Left lung (tissue), 10 donors: Measurements from ENCODE around the gene ATP10A. TPM values are rescaled to one million over a fixed set of nuclear protein-coding genes. Genes with fewer than 3 reads are reported as not detected.

Experiments
- ATAC-seq: fragments of 200-7000 bp; cut with Tn5 transposase; one replicate; pipeline ENCODE4 v1.9.1; 2020; ENCODE audit warnings: moderate library complexity
- DNase-seq, 4 donors: peaks; one replicate each; pipeline ENCODE4 v3.0.0-alpha.2; 2013 to 2020
- H3K27ac ChIP-seq, 2 donors: fragments of 200-600 bp; sonication (generic) in 1 of 2; one replicate each; pipeline versions ENCODE4 v1.5.0 to v1.8.0; 2020 to 2021
- H3K27me3 ChIP-seq, 2 donors: fragments of 200-600 bp; sonication (generic) in 1 of 2; one replicate each; pipeline versions ENCODE4 v1.5.0 to v1.8.0; 2020 to 2021
- H3K36me3 ChIP-seq, 2 donors: fragments of 200-600 bp; sonication (generic) in 1 of 2; one replicate each; pipeline versions ENCODE4 v1.5.0 to v1.8.0; 2020 to 2021
- H3K4me1 ChIP-seq, 2 donors: fragments of 200-600 bp; one replicate each; pipeline ENCODE4 v1.8.0; 2021
- H3K4me3 ChIP-seq, 2 donors: fragments of 200-600 bp; sonication (generic) in 1 of 2; one replicate each; pipeline versions ENCODE4 v1.5.0 to v1.8.0; 2020 to 2021; ENCODE audit warnings: mild to moderate bottlenecking in 1 of 2
- H3K9me3 ChIP-seq, 2 donors: fragments of 200-600 bp; sonication (generic) in 1 of 2; one replicate each; pipeline versions ENCODE4 v1.5.0 to v1.8.0; 2020 to 2021
- intact Hi-C, 2 donors: fragments of 100-400 bp; cut with DNase I; formaldehyde crosslinking; loops; one replicate each; pipeline versions ENCODE4 v1.11.2 to v1.14.2; 2022
- polyA plus RNA-seq, 6 donors: library from polyadenylated mRNA; unstranded; fragments of 120-200 nt; gene quantifications; one replicate each; pipeline ENCODE4 v1.2.1, GENCODE V29; 2013; ENCODE audit not compliant: insufficient read length in 6 of 6
- total RNA-seq, 2 donors: library from RNA; stranded (reverse); fragmentation: NEBNext Ultra II Directional; extraction: Animal tissue kit (Norgen Biotek cat#: 25700); gene quantifications; one replicate each; pipeline ENCODE4 v1.2.1, GENCODE V29; 2021
- TF ChIP-seq, protein P1 (sequence below), 2 donors: fragments of 200-600 bp; sonication (generic) in 1 of 2; IDR thresholded peaks; one replicate each; pipeline versions ENCODE4 v1.5.0 to v1.8.0; 2021; ENCODE audit warnings: antibody characterized with exemption in 2 of 2
- donor health status: DM: no; HTN: yes; CAD: no.
- donor health status: DM: no; HTN: no; CAD: no.

Gene ATP10A
- total and polyA plus RNA-seq, 8 donors = 0.70 to 46.1 (median 0.87) TPM

- Histone ChIP-seq H3K4me3 (no peak overlapping the region), H3K36me3 (no peaks in the 10 kb centered on the region), H3K9me3 (no peaks in the 10 kb centered on the region), H3K4me1 (peaks cover 0 to 5% of the 10 kb centered on the region in 2 donors), H3K27ac (no peak overlapping the region), H3K27me3 (no peaks in the 10 kb centered on the region)
- no peak for DNase-seq
- TF ChIP-seq, protein P1, sequence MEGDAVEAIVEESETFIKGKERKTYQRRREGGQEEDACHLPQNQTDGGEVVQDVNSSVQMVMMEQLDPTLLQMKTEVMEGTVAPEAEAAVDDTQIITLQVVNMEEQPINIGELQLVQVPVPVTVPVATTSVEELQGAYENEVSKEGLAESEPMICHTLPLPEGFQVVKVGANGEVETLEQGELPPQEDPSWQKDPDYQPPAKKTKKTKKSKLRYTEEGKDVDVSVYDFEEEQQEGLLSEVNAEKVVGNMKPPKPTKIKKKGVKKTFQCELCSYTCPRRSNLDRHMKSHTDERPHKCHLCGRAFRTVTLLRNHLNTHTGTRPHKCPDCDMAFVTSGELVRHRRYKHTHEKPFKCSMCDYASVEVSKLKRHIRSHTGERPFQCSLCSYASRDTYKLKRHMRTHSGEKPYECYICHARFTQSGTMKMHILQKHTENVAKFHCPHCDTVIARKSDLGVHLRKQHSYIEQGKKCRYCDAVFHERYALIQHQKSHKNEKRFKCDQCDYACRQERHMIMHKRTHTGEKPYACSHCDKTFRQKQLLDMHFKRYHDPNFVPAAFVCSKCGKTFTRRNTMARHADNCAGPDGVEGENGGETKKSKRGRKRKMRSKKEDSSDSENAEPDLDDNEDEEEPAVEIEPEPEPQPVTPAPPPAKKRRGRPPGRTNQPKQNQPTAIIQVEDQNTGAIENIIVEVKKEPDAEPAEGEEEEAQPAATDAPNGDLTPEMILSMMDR (IDR thresholded peaks at IDR 0.05) = no peak
- intact Hi-C loops = no loop called here
- ATAC-seq = no peak
These were observed 120.2 kb downstream of the ATP10A start for GRCh38 chr15:25742776-25743547.

- intact Hi-C loops = no loop called here
- TF ChIP-seq, protein P1 (IDR thresholded peaks at IDR 0.05) = no peak
- peaks cover 0 to 5% of the 10 kb centered on the region in 2 donors for H3K4me1 ChIP-seq
- no peak for ATAC-seq
- no peaks in the 10 kb centered on the region for H3K36me3 ChIP-seq
- H3K27ac ChIP-seq = no peak overlapping the region
- no peaks in the 10 kb centered on the region for H3K27me3 ChIP-seq
- H3K4me3 ChIP-seq = no peak overlapping the region
- no peak for DNase-seq
- H3K9me3 ChIP-seq = no peaks in the 10 kb centered on the region
These were observed 120.9 kb downstream of the ATP10A start for GRCh38 chr15:25742041-25742730.

DNA sequence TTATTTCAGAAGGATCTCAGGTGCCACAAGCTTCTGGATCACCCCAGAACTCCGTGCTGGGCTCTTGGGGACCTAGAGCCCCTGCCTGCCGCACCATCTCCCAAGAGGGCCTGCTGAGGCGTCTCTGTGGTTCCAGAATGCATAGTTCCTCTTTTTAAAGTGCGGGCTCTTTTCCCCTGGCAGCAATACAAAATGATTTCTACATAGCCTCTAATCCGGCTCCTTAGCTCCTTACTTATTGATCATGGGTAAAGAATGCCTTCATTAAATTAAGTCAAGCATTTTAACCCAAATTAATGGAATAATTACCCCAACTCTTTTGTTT is 121.9 kb downstream of the ATP10A start:
- no peak overlapping the region for H3K27ac ChIP-seq
- ATAC-seq = no peak
- intact Hi-C loops = no loop called here
- no peaks in the 10 kb centered on the region for H3K36me3 ChIP-seq
- H3K4me3 ChIP-seq = no peak overlapping the region
- no peak for DNase-seq
- no peaks in the 10 kb centered on the region for H3K27me3 ChIP-seq
- H3K9me3 ChIP-seq = no peaks in the 10 kb centered on the region
- peaks cover 0 to 5% of the 10 kb centered on the region in 2 donors for H3K4me1 ChIP-seq
- TF ChIP-seq, protein P1 (IDR thresholded peaks at IDR 0.05) = no peak

DNA sequence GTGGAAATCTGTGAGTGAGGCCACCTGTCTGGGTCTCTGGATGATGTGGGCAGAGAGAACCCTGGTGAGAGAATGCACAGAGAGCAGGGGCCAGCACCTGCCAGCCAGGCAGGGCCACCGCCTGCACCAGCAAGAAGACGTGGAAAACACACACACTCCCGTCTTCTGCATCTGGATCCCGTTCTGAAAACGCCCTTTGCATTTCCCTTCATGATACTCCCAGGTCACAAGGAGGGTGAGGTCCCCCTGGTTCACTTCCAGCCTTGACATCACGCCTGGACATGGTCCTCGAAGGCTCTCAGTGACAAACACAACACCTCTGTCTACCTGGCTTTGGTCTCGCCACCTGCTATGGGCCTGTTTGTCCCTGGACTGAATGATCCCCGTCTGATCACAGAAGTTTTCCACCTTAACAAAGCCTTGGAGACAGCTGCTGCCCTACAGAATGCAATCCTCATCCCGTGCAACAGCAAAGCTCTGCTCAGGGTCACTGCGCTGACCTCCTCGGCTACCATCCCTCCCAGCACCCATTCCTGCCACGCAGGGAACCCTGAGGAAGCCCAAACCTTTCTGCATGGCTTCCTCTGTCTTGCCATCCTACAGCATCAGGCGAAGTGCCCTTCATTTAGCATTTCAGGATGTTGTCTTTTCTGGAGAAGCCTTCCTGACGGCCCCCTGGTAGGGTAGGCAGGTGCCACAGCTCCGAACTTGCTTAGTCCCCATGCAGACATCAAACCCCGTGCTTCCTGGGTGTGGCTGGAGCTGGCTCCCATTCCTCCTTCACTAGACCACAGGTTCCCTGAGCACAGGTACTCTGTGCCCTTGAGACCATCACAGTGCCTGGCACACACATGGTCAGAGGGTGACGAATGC is 122.5 kb downstream of the ATP10A start:
- no peak overlapping the region for H3K4me3 ChIP-seq
- H3K36me3 ChIP-seq = no peaks in the 10 kb centered on the region
- no peaks in the 10 kb centered on the region for H3K9me3 ChIP-seq
- no peak for DNase-seq
- peaks cover 0 to 5% of the 10 kb centered on the region in 2 donors for H3K4me1 ChIP-seq
- intact Hi-C loops = no loop called here
- TF ChIP-seq, protein P1 (IDR thresholded peaks at IDR 0.05) = no peak
- no peak for ATAC-seq
- H3K27ac ChIP-seq = no peak overlapping the region
- H3K27me3 ChIP-seq = no peaks in the 10 kb centered on the region
